ENCODE measurements around the gene PDZD4.

GRCh38 chrX:153805436-153805835 is 24.9 kb downstream of the PDZD4 start:
- TF ChIP-seq EZH2 (IDR thresholded peaks at IDR 0.05; ENCODE audit: borderline replicate concordance, low read length) (no peak), CTCF (IDR thresholded peaks at IDR 0.05; ENCODE audit: low read length) (no peak)
